HG03432 (cell line): ENCODE measurements around the gene MRRF.
"Not testable (repeated sequence)": the region's sequence is repeated elsewhere in the genome, so short reads cannot be mapped to it uniquely, and the experiment has no call there.

Experiments
- ATAC-seq: cut with Tn5 transposase; IDR thresholded peaks from one replicate; pipeline ENCODE4 v1.9.1; 2021; ENCODE audit warnings: mild to moderate bottlenecking, moderate library complexity; ENCODE audit not compliant: unreplicated experiment

The MRRF gene

GRCh38 chr9:122350577-122351355 lies 86.1 kb downstream of the MRRF start:
- ATAC-seq = peak; percentile 92

GRCh38 chr9:122354536-122355199 lies 90.0 kb downstream of the MRRF start:
- no peak for ATAC-seq

DNA sequence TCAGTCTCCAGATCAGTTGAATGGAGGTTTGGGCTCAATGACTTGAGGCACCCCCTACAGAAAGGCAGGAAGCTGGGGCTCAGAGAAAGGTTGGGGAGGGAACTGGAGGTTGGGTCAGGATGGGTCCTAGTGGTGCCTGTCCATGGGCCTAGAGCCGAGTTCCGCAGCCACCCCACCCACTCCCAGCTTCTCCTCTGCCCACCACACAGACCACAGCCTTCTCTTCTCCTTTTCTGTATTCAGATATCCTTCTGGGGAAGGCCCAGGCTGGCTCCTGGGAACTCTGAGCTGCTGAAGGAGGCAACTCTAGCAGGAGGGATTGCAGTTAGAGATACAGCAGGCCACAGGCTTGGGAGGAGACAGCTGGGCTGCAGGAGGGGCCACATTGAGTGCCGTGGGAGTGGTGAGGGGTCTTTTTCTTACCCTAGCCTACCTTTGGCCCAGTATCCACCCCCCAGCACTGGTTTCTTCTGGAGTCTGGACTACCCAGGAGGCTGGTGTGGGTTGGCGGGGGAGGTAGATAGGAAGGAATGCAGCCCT lies 90.7 kb downstream of the MRRF start:
- ATAC-seq = no peak

- no peak for ATAC-seq
Measured at GRCh38 chr9:122356627-122357026, 91.9 kb downstream of the MRRF start.

DNA sequence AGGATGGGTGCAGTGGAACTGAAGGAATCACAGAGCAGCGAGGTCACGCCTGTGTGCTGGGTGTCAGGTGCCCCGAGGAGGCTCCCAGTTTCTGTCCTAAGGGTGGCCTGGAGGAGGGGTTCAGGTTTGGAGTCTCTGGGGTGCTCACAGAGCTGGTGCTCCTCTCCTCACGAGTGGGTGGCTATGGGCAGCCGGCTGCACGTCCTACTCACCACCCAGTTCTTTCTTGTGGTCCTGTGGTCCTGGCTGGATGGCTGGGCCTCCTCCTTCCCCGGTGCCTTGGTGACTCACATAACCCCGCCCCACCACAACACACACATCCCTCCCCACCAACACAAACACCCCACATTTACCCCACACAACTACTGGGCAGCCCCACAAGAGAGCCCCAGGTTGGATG lies 96.2 kb downstream of the MRRF start:
- no peak for ATAC-seq

- not testable (repeated sequence) for ATAC-seq
Measured at GRCh38 chr9:122363131-122363530, 98.4 kb downstream of the MRRF start.

DNA sequence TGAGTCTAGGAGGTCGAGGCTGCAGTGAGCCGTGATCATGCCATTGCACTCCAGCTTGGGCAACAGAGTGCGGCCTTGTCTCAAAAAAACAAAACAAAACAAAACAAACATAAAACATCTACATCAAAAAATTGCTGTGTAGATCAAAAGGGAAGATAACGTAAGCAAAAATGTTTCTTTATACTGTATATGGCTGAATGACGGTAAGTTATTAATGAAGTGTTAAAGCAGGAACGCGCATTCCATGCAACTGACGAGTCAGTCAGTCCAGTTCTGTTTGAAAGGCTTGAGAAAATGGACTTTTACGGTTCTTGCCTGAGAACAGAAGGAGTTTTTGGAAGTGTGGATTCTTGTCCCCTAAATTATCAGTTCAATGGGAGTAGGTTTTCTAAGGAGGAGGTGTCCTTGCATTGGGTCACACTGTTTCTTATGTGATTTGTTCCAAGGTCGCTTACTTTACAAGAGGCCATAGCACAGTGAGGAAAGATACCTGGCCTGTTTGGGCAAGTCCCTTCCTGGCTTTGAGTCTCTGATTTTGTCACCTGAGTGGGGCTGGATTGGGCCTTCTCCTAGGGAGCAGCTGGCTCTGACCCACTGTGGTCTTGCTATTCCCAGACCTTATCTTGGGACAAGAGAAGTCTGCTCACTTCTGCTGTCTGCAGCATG lies 99.6 kb downstream of the MRRF start:
- ATAC-seq = no peak

DNA sequence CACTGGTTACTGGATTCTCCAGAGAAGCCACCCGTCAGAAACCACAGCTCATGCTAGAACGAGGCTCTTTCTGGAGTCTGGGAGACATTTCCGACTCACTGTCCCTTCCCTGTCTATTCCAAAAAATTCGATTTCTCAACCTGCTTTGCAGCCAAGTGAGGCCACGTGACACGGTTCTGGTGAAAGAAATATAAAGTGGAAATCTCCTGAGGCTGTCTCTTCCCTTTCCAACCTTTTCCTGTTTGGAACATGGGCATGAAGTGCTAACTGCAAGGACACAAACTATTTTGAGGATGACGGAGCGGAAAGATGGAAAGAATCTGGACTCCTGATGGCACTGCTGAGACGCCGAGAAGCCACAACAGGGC lies 100.1 kb downstream of the MRRF start:
- no peak for ATAC-seq

- ATAC-seq = no peak
Measured at GRCh38 chr9:122366074-122366660, 101.5 kb downstream of the MRRF start.

- ATAC-seq = no peak
Measured at GRCh38 chr9:122367065-122367464, 102.4 kb downstream of the MRRF start.

GRCh38 chr9:122367774-122368460 lies 103.2 kb downstream of the MRRF start:
- no peak for ATAC-seq

DNA sequence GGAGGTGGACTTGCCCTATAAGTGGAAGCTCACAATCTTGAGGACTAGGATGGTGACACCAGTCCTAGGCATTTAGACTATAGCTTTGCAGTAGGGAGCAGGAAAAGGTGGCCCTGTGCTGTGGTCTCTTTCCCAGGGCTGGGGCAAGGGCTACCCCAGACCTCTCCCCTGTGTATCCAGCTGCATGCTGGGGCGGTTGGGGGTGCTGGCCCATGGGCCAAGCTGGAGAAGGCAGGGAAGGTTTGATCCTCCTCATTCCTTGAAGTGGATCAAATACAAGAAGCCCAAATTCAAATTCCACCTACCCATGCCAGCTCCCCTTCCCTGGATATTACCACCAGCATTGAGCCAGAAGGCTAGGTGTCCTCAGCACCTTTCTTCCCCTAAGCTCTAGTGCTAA lies 104.0 kb downstream of the MRRF start:
- ATAC-seq = no peak

DNA sequence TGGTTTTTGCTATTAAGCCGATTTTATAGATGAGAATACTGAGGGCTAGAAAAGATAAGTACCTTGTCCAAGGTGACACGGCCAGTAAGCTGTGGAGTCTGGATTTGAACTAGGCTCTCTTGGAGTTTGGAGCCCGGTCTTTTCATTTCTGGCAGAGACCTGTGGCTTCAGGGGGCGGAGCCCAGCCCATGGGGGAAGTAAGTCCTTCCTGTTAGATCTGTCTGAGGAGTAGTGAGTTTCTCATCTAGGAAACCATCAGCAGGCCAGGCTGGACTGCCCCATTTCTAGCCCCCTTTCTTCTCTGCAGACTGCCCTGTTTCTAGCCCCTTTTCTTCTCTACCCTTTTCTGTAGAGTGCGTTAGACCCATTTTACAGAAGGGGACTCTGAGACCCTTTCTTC lies 105.6 kb downstream of the MRRF start:
- peak; percentile 36 for ATAC-seq

- ATAC-seq = peak; percentile 80
Measured at GRCh38 chr9:122370869-122371755, 106.4 kb downstream of the MRRF start, which contains the start of gene PTGS1. Gene PTGS1, plus strand, starts transcription at chr9:122371024. Its CDS starts 61 bp downstream, at chr9:122371085.

- ATAC-seq = no peak
Measured at GRCh38 chr9:122371846-122372245, 107.2 kb downstream of the MRRF start.

DNA sequence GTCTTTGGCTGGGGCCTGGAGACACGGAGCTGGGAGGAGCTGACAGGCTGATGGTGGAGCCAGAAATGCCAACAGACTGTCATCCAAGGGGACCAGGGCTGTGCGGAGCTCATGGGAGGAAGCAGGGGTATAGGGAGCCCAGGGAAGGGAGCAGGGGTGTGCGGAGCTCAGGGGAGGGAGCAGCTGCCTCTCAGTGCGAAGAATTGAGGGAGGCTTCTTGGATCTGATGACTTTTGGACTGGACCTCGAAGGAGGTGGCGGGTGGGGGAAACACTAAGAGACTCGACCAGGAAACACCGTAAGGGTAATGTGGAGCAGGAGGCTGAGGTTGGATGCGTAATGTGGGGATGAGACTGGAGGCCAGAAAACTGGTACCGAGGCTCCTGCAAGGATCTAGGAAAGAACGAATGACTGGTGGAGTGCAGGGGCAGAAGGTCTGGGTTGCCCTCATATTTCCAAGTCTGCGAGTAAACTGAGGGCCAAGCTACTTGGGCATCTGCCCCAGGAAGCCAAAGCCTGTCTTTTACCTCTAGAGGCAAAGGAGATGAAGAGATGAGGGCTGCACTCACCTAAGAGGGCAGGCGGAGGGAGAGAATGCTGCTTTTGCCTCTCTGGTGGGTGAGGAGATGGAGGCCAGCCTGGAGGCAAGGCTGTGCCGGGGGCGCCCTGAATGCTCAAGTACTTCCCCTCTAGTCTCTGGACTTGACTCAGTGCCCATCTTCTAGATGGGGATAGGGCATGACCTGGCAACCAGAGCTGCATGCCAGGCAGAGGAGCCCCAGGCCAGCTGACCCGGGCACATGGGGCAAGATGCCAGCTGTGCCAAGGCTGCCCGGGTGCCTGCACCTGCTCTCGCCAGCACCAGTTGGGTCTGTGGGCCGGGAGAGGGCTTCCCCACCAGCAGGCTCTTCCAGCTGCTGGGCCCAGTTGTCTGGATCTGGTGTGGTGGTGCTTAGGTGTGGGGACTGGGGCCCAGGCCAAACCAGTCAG lies 108.5 kb downstream of the MRRF start:
- no peak for ATAC-seq

- ATAC-seq = no peak
Measured at GRCh38 chr9:122374885-122375420, 110.3 kb downstream of the MRRF start.

GRCh38 chr9:122376796-122377195 lies 112.1 kb downstream of the MRRF start:
- ATAC-seq = no peak
